SU-DHL-6 (cell line): ENCODE data around the gene ZFP42.

Source experiments
- H2AFZ ChIP-seq: fragments of 200-600 bp; sonication (generic); 2 replicates; pipeline ENCODE4 v1.6.1; 2014; ENCODE audit warnings: low read depth, mild to moderate bottlenecking, moderate library complexity, mixed read lengths, antibody characterized with exemption, low read length; ENCODE audit not compliant: severe bottlenecking
- H3F3A ChIP-seq: fragments of 200-600 bp; shearing (Covaris generic); 2 replicates; pipeline ENCODE4 v1.6.0; 2016; ENCODE audit warnings: antibody characterized with exemption, mild to moderate bottlenecking; ENCODE audit not compliant: insufficient read depth
- H3K27ac ChIP-seq: fragments of 200-600 bp; sonication (generic); 2 replicates; pipeline ENCODE4 v1.5.1; 2016; ENCODE audit warnings: low read depth, mild to moderate bottlenecking, low read length, moderate library complexity, mixed read lengths
- H3K27me3 ChIP-seq: fragments of 200-600 bp; sonication (generic), shearing (Covaris generic); 2 replicates; pipeline ENCODE4 v1.6.0; 2014; ENCODE audit warnings: mild to moderate bottlenecking, low read length
- H3K36me3 ChIP-seq: fragments of 200-600 bp; sonication (generic); 2 replicates; pipeline ENCODE4 v1.6.1; 2014; ENCODE audit warnings: mild to moderate bottlenecking, low read length, mixed read lengths
- H3K4me2 ChIP-seq: fragments of 300-600, 200-600 bp; shearing (Covaris generic), sonication (generic); 2 replicates; pipeline ENCODE4 v1.6.0; 2014; ENCODE audit warnings: low read length, low read depth, mild to moderate bottlenecking; ENCODE audit not compliant: poor library complexity, severe bottlenecking
- H3K4me3 ChIP-seq: fragments of 200-600 bp; sonication (generic); 2 replicates; pipeline ENCODE4 v1.5.1; 2014; ENCODE audit warnings: antibody characterized with exemption, low read length, mild to moderate bottlenecking, mixed read lengths; ENCODE audit not compliant: insufficient read depth, poor library complexity, severe bottlenecking
- H3K79me2 ChIP-seq: fragments of 200-600 bp; sonication (generic); 2 replicates; pipeline ENCODE4 v1.6.1; 2014; ENCODE audit warnings: mild to moderate bottlenecking, low read length, moderate library complexity; ENCODE audit not compliant: insufficient read depth
- H3K9ac ChIP-seq: fragments of 200-600 bp; sonication (generic); 2 replicates; pipeline ENCODE4 v1.7.0; 2014; ENCODE audit warnings: mild to moderate bottlenecking, low read length
- H3K9me2 ChIP-seq: fragments of 200-600 bp; sonication (generic); replicated peaks from 2 replicates; pipeline ENCODE4 v1.6.1; 2014; ENCODE audit warnings: low read length; ENCODE audit not compliant: insufficient read depth
- H3K9me3 ChIP-seq: fragments of 200-600 bp; sonication (generic); 2 replicates; pipeline ENCODE4 v1.6.1; 2014; ENCODE audit warnings: low read length, mixed read lengths; ENCODE audit not compliant: insufficient read depth
- H4K20me1 ChIP-seq: fragments of 200-600 bp; sonication (generic); 2 replicates; pipeline ENCODE4 v1.6.1; 2014; ENCODE audit warnings: low read depth, mild to moderate bottlenecking, antibody characterized with exemption, low read length, moderate library complexity, mixed read lengths
- EZH2phosphoT487 ChIP-seq: fragments of 200-600 bp; sonication (generic), shearing (Covaris generic); conservative IDR thresholded peaks from 2 replicates; pipeline ENCODE4 v1.6.1; 2018; ENCODE audit warnings: mild to moderate bottlenecking, antibody characterized with exemption, low read length, moderate library complexity, mixed read lengths
- TF ChIP-seq, protein P1 (sequence below): fragments of 200-600 bp; sonication (generic); IDR thresholded peaks from one replicate; pipeline ENCODE4 v1.5.1; 2017; ENCODE audit warnings: antibody characterized with exemption, mild to moderate bottlenecking, low read length, moderate library complexity; ENCODE audit not compliant: insufficient read depth, poor library complexity, severe bottlenecking

Gene ZFP42

GRCh38 chr4:188037003-188037713, 41.6 kb downstream of the ZFP42 start:
- H3K9ac ChIP-seq = no peak overlapping the region
- no peak overlapping the region for H2AFZ ChIP-seq
- H3K4me3 ChIP-seq = no peak overlapping the region
- no peaks in the 10 kb centered on the region for H3K79me2 ChIP-seq
- no peaks in the 10 kb centered on the region for H3F3A ChIP-seq
- H4K20me1 ChIP-seq = no peaks in the 10 kb centered on the region
- H3K9me2 ChIP-seq = no peaks in the 10 kb centered on the region
- no peaks in the 10 kb centered on the region for H3K27me3 ChIP-seq
- H3K4me2 ChIP-seq = no peak overlapping the region
- no peak for TF ChIP-seq EZH2phosphoT487
- TF ChIP-seq, protein P1, sequence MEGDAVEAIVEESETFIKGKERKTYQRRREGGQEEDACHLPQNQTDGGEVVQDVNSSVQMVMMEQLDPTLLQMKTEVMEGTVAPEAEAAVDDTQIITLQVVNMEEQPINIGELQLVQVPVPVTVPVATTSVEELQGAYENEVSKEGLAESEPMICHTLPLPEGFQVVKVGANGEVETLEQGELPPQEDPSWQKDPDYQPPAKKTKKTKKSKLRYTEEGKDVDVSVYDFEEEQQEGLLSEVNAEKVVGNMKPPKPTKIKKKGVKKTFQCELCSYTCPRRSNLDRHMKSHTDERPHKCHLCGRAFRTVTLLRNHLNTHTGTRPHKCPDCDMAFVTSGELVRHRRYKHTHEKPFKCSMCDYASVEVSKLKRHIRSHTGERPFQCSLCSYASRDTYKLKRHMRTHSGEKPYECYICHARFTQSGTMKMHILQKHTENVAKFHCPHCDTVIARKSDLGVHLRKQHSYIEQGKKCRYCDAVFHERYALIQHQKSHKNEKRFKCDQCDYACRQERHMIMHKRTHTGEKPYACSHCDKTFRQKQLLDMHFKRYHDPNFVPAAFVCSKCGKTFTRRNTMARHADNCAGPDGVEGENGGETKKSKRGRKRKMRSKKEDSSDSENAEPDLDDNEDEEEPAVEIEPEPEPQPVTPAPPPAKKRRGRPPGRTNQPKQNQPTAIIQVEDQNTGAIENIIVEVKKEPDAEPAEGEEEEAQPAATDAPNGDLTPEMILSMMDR = no peak
- H3K9me3 ChIP-seq = no peaks in the 10 kb centered on the region
- H3K27ac ChIP-seq = no peak overlapping the region
- no peaks in the 10 kb centered on the region for H3K36me3 ChIP-seq

DNA sequence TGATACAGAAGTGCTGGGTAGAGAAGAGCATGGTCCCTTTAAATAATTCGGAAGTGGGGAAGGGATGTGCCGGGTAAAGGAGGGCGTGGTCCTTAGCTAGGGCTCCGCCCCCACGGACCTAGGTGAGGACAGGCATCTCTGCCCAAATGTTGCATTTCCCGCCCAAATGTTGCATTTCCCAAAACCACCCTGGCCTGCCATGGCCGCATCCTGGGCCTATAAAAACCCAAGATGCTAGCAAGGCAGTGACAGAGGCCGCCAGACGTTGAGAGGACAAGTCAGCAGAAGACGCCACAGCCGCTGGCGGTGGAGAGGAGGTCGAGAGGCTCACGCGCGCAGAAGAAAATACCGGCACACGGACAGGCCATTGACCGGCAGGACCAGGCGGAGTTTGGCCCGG, 46.1 kb downstream of the ZFP42 start:
- no peak overlapping the region for H3K4me2 ChIP-seq
- no peak overlapping the region for H3K9ac ChIP-seq
- H3K27ac ChIP-seq = no peak overlapping the region
- H2AFZ ChIP-seq = no peak overlapping the region
- H4K20me1 ChIP-seq = no peaks in the 10 kb centered on the region
- H3K36me3 ChIP-seq = no peaks in the 10 kb centered on the region
- H3K9me2 ChIP-seq = no peaks in the 10 kb centered on the region
- no peak for TF ChIP-seq EZH2phosphoT487
- TF ChIP-seq, protein P1 = no peak
- H3K9me3 ChIP-seq = no peaks in the 10 kb centered on the region
- H3F3A ChIP-seq = no peaks in the 10 kb centered on the region
- H3K27me3 ChIP-seq = no peaks in the 10 kb centered on the region
- no peak overlapping the region for H3K4me3 ChIP-seq
- H3K79me2 ChIP-seq = no peaks in the 10 kb centered on the region

- Histone ChIP-seq H3K4me2 (no peak overlapping the region), H3K27ac (no peak overlapping the region), H3K36me3 (no peaks in the 10 kb centered on the region), H4K20me1 (no peaks in the 10 kb centered on the region), H3K9me2 (no peaks in the 10 kb centered on the region), H2AFZ (no peak overlapping the region), H3F3A (no peaks in the 10 kb centered on the region), H3K4me3 (no peak overlapping the region), H3K27me3 (no peaks in the 10 kb centered on the region), H3K79me2 (no peaks in the 10 kb centered on the region), H3K9me3 (no peaks in the 10 kb centered on the region), H3K9ac (no peak overlapping the region)
- TF ChIP-seq, protein P1 = no peak
- no peak for TF ChIP-seq EZH2phosphoT487
These were observed 46.6 kb downstream of the ZFP42 start for GRCh38 chr4:188042191-188042590.
